ENCODE data around the gene RAPGEF4. TPM values are rescaled to one million over a fixed set of nuclear protein-coding genes. Genes with fewer than 3 reads are reported as not detected.

The RAPGEF4 gene
- total and polyA plus RNA-seq, 2 of the 4 experiments (the other 2 are of a cell fraction): 1.7 to 3.2 TPM

- H3K27ac ChIP-seq (ENCODE audit: insufficient read depth, low read length): no peak overlapping the region
- H4K5ac ChIP-seq (ENCODE audit: low read depth, low read length): no peak overlapping the region
- H3K4me2 ChIP-seq (ENCODE audit: low read depth, low read length): no peak overlapping the region
- no peaks in the 10 kb centered on the region for H3K9me1 ChIP-seq (ENCODE audit: insufficient read depth, low read length)
- H2AK9ac ChIP-seq (replicated peaks; ENCODE audit: low read depth, low read length, poor library complexity): no peak overlapping the region
- no peak overlapping the region for H3K14ac ChIP-seq (replicated peaks; ENCODE audit: low read depth, low read length)
- TF ChIP-seq CTCF (conservative IDR thresholded peaks at IDR 0.05; ENCODE audit: low read depth, low read length): no peak
- no peak for TF ChIP-seq MXI1 (IDR thresholded peaks at IDR 0.05; ENCODE audit: borderline replicate concordance, low read depth, low read length)
- TF ChIP-seq FOS (IDR thresholded peaks at IDR 0.05; ENCODE audit: low read depth, low read length): no peak
- no peak for TF ChIP-seq RFX5 (IDR thresholded peaks at IDR 0.05; ENCODE audit: low read depth, low read length)
- no peak for TF ChIP-seq ELK1 (IDR thresholded peaks at IDR 0.05; ENCODE audit: borderline replicate concordance, low read depth, low read length)
- TF ChIP-seq BHLHE40 (IDR thresholded peaks at IDR 0.05; ENCODE audit: low read depth, low read length): no peak
- no peak for TF ChIP-seq CHD1 (IDR thresholded peaks at IDR 0.05; ENCODE audit: low read depth, low read length)
- no peak for TF ChIP-seq RCOR1 (IDR thresholded peaks at IDR 0.05; ENCODE audit: insufficient replicate concordance, low read length)
- TF ChIP-seq USF2 (IDR thresholded peaks at IDR 0.05; ENCODE audit: low read depth, low read length): no peak
- TF ChIP-seq SMC3 (IDR thresholded peaks at IDR 0.05; ENCODE audit: low read depth, low read length): no peak
- no peak for TF ChIP-seq RAD21 (IDR thresholded peaks at IDR 0.05; ENCODE audit: low read length)
- TF ChIP-seq CEBPB (IDR thresholded peaks at IDR 0.05; ENCODE audit: low read depth, low read length): no peak
- no peak for TF ChIP-seq POLR2A (IDR thresholded peaks at IDR 0.05; ENCODE audit: low read depth, low read length)
- TF ChIP-seq MAZ (IDR thresholded peaks at IDR 0.05; ENCODE audit: borderline replicate concordance, low read depth, low read length): no peak
- TF ChIP-seq NFE2L2 (IDR thresholded peaks at IDR 0.05; ENCODE audit: low read depth, low read length): no peak
- no peak for TF ChIP-seq MAFK (IDR thresholded peaks at IDR 0.05; ENCODE audit: low read depth, low read length)
- no peaks in the 10 kb centered on the region for H3K4me1 ChIP-seq (ENCODE audit: control insufficient read depth, insufficient read depth, low read length)
- DNase-seq (no peak), ATAC-seq (ENCODE audit: low read depth) (no peak)
- H4K91ac ChIP-seq (ENCODE audit: insufficient read depth, low read depth, low read length): no peak overlapping the region
- H3K79me1 ChIP-seq (ENCODE audit: low read depth in 1 of 2, low read length in 2 of 2): no peaks in the 10 kb centered on the region
- WGBS, 2 experiments (ENCODE audit: extremely low coverage in 2 of 2, insufficient read length in 1 of 2): 33% methylated on average over 1 of the region's 2 CpGs; no CpG with 5 or more reads in 1 of the 2 experiments
- ChIA-PET CTCF (no interaction called here), POLR2A (ENCODE audit: unreplicated experiment) (no interaction called here)
- H3K36me3 ChIP-seq (ENCODE audit: control insufficient read depth, insufficient read depth, low read length): no peaks in the 10 kb centered on the region
- in situ Hi-C loops (cut with MboI; ENCODE audit: low sequenced_read_pairs) (no loop called here), dilution Hi-C loops (cut with HindIII; ENCODE audit: low sequenced_read_pairs, unreplicated experiment) (no loop called here), intact Hi-C loops (cut with micrococcal nuclease) (no loop called here)
- H2AFZ ChIP-seq (replicated peaks; ENCODE audit: low read length, poor library complexity): no peak overlapping the region
- peaks cover 6% of the 10 kb centered on the region; the same call in 1 of the 2 replicates for H3K27me3 ChIP-seq (ENCODE audit: control insufficient read depth, insufficient read depth, low read length)
- H2BK15ac ChIP-seq (ENCODE audit: low read depth, low read length): no peak overlapping the region
- no peak overlapping the region for H2BK5ac ChIP-seq (ENCODE audit: low read depth, low read length, poor library complexity, severe bottlenecking)
- H4K20me1 ChIP-seq (ENCODE audit: insufficient read depth, low read length): no peaks in the 10 kb centered on the region
- no peak overlapping the region for H2AK5ac ChIP-seq (ENCODE audit: low read depth, low read length)
- no peak overlapping the region for H3K56ac ChIP-seq (ENCODE audit: extremely low read depth, insufficient read depth, low read length)
- no peak overlapping the region for H4K8ac ChIP-seq (ENCODE audit: low read depth in 2 of 2, low read length in 2 of 2)
- H2BK20ac ChIP-seq (ENCODE audit: low read depth, low read length): no peak overlapping the region
- H3K9me3 ChIP-seq (ENCODE audit: control insufficient read depth, insufficient read depth, low read length): no peaks in the 10 kb centered on the region
- no peak overlapping the region for H3K4ac ChIP-seq (ENCODE audit: low read depth, low read length)
- H3K9ac ChIP-seq (ENCODE audit: low read depth, low read length): no peak overlapping the region
- BruUV-seq (replicated peaks): no TSS peak
- no peak overlapping the region for H3K4me3 ChIP-seq (ENCODE audit: insufficient read depth, low read depth, low read length)
- no peak overlapping the region for H3K23ac ChIP-seq (ENCODE audit: low read depth, low read length)
- H2BK120ac ChIP-seq (ENCODE audit: low read depth, low read length): no peak overlapping the region
- no peak overlapping the region for H3K18ac ChIP-seq (ENCODE audit: low read depth, low read length)
Measured at GRCh38 chr2:172893671-172894070, 158.0 kb downstream of the RAPGEF4 start.

Measured in IMR-90 (cell line).